ENCODE data around the gene CPNE6.
A peak's percentile ranks its signal among the peaks of the same experiment; 100 is the strongest.

The CPNE6 gene

GRCh38 chr14:24093901-24094840, 22.8 kb downstream of the CPNE6 start, which contains the start of gene PCK2:
TSS of gene PCK2 (plus strand) at chr14:24094311. CDS start at chr14:24094406, 95 bp downstream.
- H3K27me3 ChIP-seq (ENCODE audit: control insufficient read depth, insufficient read depth, low read length), result no peaks in the 10 kb centered on the region
- H3K27ac ChIP-seq (ENCODE audit: low read length), result peak within 1 kb of the TSS; percentile 31
- peak within 1 kb of the TSS; percentile 88 for H3K4me3 ChIP-seq (ENCODE audit: low read length)
- peaks cover 11% of the 10 kb centered on the region for H3K4me1 ChIP-seq (ENCODE audit: control insufficient read depth, low read depth, low read length)
- peaks cover 13% of the 10 kb centered on the region for H3K36me3 ChIP-seq (ENCODE audit: control insufficient read depth, low read depth, low read length)
- H3K9me3 ChIP-seq (ENCODE audit: control insufficient read depth, low read depth, low read length), result no peaks in the 10 kb centered on the region
- H3K9ac ChIP-seq (ENCODE audit: low read length), result peak within 1 kb of the TSS; percentile 95

GRCh38 chr14:24094841-24095270, 23.5 kb downstream of the CPNE6 start:
- Histone ChIP-seq H3K9me3 (ENCODE audit: control insufficient read depth, low read depth, low read length) (no peaks in the 10 kb centered on the region), H3K27ac (ENCODE audit: low read length) (peak overlapping the region; percentile 31), H3K4me3 (ENCODE audit: low read length) (peak overlapping the region; percentile 88), H3K4me1 (ENCODE audit: control insufficient read depth, low read depth, low read length) (peaks cover 11% of the 10 kb centered on the region), H3K27me3 (ENCODE audit: control insufficient read depth, insufficient read depth, low read length) (no peaks in the 10 kb centered on the region), H3K9ac (ENCODE audit: low read length) (peak overlapping the region; percentile 95), H3K36me3 (ENCODE audit: control insufficient read depth, low read depth, low read length) (peaks cover 19% of the 10 kb centered on the region)

GRCh38 chr14:24095271-24096068, 24.1 kb downstream of the CPNE6 start:
- no peaks in the 10 kb centered on the region for H3K27me3 ChIP-seq (ENCODE audit: control insufficient read depth, insufficient read depth, low read length)
- H3K36me3 ChIP-seq (ENCODE audit: control insufficient read depth, low read depth, low read length), result peaks cover 26% of the 10 kb centered on the region
- peak overlapping the region; percentile 95 for H3K9ac ChIP-seq (ENCODE audit: low read length)
- H3K4me3 ChIP-seq (ENCODE audit: low read length), result peak overlapping the region; percentile 88
- peaks cover 11% of the 10 kb centered on the region for H3K4me1 ChIP-seq (ENCODE audit: control insufficient read depth, low read depth, low read length)
- H3K27ac ChIP-seq (ENCODE audit: low read length), result peak overlapping the region; percentile 31
- no peaks in the 10 kb centered on the region for H3K9me3 ChIP-seq (ENCODE audit: control insufficient read depth, low read depth, low read length)

GRCh38 chr14:24096545-24097181, 25.3 kb downstream of the CPNE6 start:
- Histone ChIP-seq H3K4me1 (ENCODE audit: control insufficient read depth, low read depth, low read length) (peaks cover 11% of the 10 kb centered on the region), H3K36me3 (ENCODE audit: control insufficient read depth, low read depth, low read length) (peaks cover 35% of the 10 kb centered on the region), H3K9me3 (ENCODE audit: control insufficient read depth, low read depth, low read length) (no peaks in the 10 kb centered on the region), H3K9ac (ENCODE audit: low read length) (no peak overlapping the region), H3K27ac (ENCODE audit: low read length) (no peak overlapping the region), H3K4me3 (ENCODE audit: low read length) (no peak overlapping the region), H3K27me3 (ENCODE audit: control insufficient read depth, insufficient read depth, low read length) (no peaks in the 10 kb centered on the region)

- no peak overlapping the region for H3K9ac ChIP-seq (ENCODE audit: low read length)
- no peak overlapping the region for H3K4me3 ChIP-seq (ENCODE audit: low read length)
- H3K27ac ChIP-seq (ENCODE audit: low read length), result no peak overlapping the region
- H3K9me3 ChIP-seq (ENCODE audit: control insufficient read depth, low read depth, low read length), result no peaks in the 10 kb centered on the region
- no peaks in the 10 kb centered on the region for H3K27me3 ChIP-seq (ENCODE audit: control insufficient read depth, insufficient read depth, low read length)
- H3K36me3 ChIP-seq (ENCODE audit: control insufficient read depth, low read depth, low read length), result peaks cover 44% of the 10 kb centered on the region
- H3K4me1 ChIP-seq (ENCODE audit: control insufficient read depth, low read depth, low read length), result peaks cover 7% of the 10 kb centered on the region
These were observed 27.0 kb downstream of the CPNE6 start for GRCh38 chr14:24098229-24098926.

- H3K27me3 ChIP-seq (ENCODE audit: control insufficient read depth, insufficient read depth, low read length), result no peaks in the 10 kb centered on the region
- peaks cover 4% of the 10 kb centered on the region for H3K4me1 ChIP-seq (ENCODE audit: control insufficient read depth, low read depth, low read length)
- no peak overlapping the region for H3K9ac ChIP-seq (ENCODE audit: low read length)
- H3K27ac ChIP-seq (ENCODE audit: low read length), result no peak overlapping the region
- H3K36me3 ChIP-seq (ENCODE audit: control insufficient read depth, low read depth, low read length), result peaks cover 51% of the 10 kb centered on the region
- peaks cover 3% of the 10 kb centered on the region for H3K9me3 ChIP-seq (ENCODE audit: control insufficient read depth, low read depth, low read length)
- no peak overlapping the region for H3K4me3 ChIP-seq (ENCODE audit: low read length)
These were observed 27.8 kb downstream of the CPNE6 start for GRCh38 chr14:24098927-24099813.

- peaks cover 3% of the 10 kb centered on the region for H3K9me3 ChIP-seq (ENCODE audit: control insufficient read depth, low read depth, low read length)
- H3K27ac ChIP-seq (ENCODE audit: low read length), result no peak overlapping the region
- H3K27me3 ChIP-seq (ENCODE audit: control insufficient read depth, insufficient read depth, low read length), result no peaks in the 10 kb centered on the region
- peaks cover 4% of the 10 kb centered on the region for H3K4me1 ChIP-seq (ENCODE audit: control insufficient read depth, low read depth, low read length)
- H3K36me3 ChIP-seq (ENCODE audit: control insufficient read depth, low read depth, low read length), result peaks cover 51% of the 10 kb centered on the region
- no peak overlapping the region for H3K4me3 ChIP-seq (ENCODE audit: low read length)
- H3K9ac ChIP-seq (ENCODE audit: low read length), result no peak overlapping the region
These were observed 29.0 kb downstream of the CPNE6 start for GRCh38 chr14:24100197-24100981.

- H3K4me3 ChIP-seq (ENCODE audit: low read length), result no peak overlapping the region
- no peak overlapping the region for H3K9ac ChIP-seq (ENCODE audit: low read length)
- H3K36me3 ChIP-seq (ENCODE audit: control insufficient read depth, low read depth, low read length), result peaks cover 51% of the 10 kb centered on the region
- peaks cover 3% of the 10 kb centered on the region for H3K9me3 ChIP-seq (ENCODE audit: control insufficient read depth, low read depth, low read length)
- H3K27ac ChIP-seq (ENCODE audit: low read length), result no peak overlapping the region
- H3K27me3 ChIP-seq (ENCODE audit: control insufficient read depth, insufficient read depth, low read length), result no peaks in the 10 kb centered on the region
- H3K4me1 ChIP-seq (ENCODE audit: control insufficient read depth, low read depth, low read length), result no peaks in the 10 kb centered on the region
These were observed 29.7 kb downstream of the CPNE6 start for GRCh38 chr14:24100982-24101494.

- Histone ChIP-seq H3K9ac (ENCODE audit: low read length) (no peak overlapping the region), H3K36me3 (ENCODE audit: control insufficient read depth, low read depth, low read length) (peaks cover 51% of the 10 kb centered on the region), H3K4me3 (ENCODE audit: low read length) (no peak overlapping the region), H3K27me3 (ENCODE audit: control insufficient read depth, insufficient read depth, low read length) (no peaks in the 10 kb centered on the region), H3K9me3 (ENCODE audit: control insufficient read depth, low read depth, low read length) (peaks cover 3% of the 10 kb centered on the region), H3K27ac (ENCODE audit: low read length) (no peak overlapping the region), H3K4me1 (ENCODE audit: control insufficient read depth, low read depth, low read length) (no peaks in the 10 kb centered on the region)
These were observed 31.1 kb downstream of the CPNE6 start for GRCh38 chr14:24102357-24103048.

Data from iPS-18a (cell line).